NCI-H446 (cell line): ENCODE measurements around the gene VAPA.

Experiments
- DNase-seq, 2 experiments: peaks; one replicate each; lab custom pipeline; 2025; lab: John Stamatoyannopoulos, UW

The VAPA gene

DNA sequence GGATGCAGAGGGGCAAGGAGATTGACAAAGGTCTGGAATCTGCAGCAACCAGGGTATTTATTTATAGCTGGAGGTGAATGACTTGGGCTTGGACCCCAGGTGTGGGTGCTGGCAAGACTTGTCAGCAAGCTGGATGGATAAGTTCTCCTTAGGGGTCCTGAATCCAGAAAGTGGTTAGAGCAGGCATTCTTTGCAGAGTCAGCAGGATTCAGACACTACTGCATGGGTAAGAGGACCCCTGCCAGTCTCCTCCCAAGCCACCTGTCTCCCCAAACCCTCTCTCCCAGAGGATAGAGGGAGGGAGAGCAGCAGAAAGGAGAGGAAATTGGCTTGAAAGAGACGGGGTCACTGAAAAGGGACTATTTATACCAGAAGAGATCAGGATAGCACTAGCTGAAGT, 89.5 kb downstream of the VAPA start:
- no peak for DNase-seq

DNA sequence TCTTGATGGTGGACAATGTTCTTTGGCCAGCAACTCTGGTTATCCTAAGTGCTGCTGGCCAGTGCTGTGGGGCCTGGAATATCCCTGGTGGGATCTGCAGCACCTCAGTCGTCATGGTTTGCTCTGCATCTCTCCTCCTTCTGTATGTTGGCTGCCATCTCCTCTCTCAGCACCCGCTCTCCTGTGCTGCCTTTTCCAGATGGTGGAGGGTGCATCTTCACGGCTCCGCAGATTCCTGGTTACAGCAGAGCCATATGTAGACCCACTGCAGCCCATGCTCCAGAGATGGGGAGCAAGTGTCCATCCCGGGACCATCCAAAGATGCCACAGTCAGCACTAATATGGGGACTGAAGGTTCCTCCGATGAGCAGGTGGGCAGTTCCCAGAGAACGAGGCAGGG, 90.0 kb downstream of the VAPA start:
- DNase-seq: no peak

DNA sequence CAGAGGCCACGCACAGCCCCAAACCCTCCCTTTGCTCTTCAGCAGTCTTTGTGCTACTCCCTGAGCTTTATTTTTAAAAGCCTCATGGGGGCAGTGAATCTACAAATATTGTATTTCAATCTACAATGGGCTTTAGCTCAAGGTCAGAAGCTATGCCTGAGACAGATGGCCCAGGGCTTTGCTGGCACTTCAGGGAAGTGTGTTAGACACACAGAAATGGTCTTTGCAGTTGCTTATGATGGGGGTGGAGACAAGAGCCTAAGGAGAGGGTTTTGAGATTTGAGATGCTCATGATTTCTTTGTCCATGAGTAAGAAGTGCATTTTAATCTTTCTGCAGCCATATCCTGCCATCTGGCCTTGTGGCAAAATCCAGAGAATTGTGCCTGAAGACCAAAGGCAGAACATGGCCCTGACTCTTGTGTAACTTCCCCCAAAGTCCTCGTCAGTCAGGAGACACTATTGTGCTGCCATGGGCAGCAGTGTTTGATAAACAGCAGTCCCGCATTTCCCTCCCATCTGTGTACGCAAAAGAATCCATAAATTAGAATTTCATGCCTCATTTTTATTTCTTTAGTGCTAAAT, 92.6 kb downstream of the VAPA start:
- peak; percentile 23 to 83 for DNase-seq

DNA sequence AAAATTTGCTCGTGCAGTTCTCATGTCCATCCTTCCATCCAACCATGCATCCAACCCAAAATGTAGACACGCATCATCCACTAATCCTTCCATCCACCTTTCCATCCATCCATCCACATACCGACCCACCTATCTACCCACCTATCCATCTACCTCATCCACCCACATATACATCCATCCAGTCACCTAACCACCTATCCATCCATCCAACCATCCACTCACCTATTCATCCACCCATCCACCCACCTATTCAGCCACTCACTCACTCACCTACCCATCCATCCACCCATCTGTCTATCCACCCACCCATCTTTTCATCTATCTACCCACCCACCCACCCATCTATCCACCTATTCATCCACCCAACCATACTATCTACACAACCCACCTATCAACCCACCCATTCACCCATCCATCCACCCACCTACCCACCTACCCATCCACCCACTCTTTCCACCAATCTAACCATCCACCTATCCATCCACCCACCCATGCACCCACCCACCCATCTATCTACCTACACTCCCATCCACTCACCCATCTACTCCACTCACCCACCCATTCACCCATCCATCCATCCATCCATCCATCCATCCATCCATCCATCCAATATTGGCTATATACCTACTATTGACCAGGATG, 94.3 kb downstream of the VAPA start:
- no peak for DNase-seq
